ENCODE data around the gene RNF213.

- TF ChIP-seq POLR2A (IDR thresholded peaks at IDR 0.05) = no peak
- TF ChIP-seq CTCF (IDR thresholded peaks at IDR 0.05 in 8 of 11, conservative IDR thresholded peaks at IDR 0.05 in 3 of 11) = no peak
These were observed 58.8 kb downstream of the RNF213 start for GRCh38 chr17:80319262-80319998.
